GM18951 (cell line): ENCODE measurements around the gene TARS2.

ENCODE experiments used
- POLR2A ChIP-seq: IDR thresholded peaks from 4 replicates; pipeline ENCODE4 v1.6.1; 2011; ENCODE audit warnings: mild to moderate bottlenecking; ENCODE audit not compliant: insufficient read length, insufficient read depth; ENCODE audit errors: extremely low read depth
- in situ Hi-C: fragments of 300-500 bp; cut with MboI; formaldehyde crosslinking; loops from one replicate; pipeline ENCODE4 v1.12.0; 2022; ENCODE audit warnings: low sequenced_read_pairs, mixed read lengths, inconsistent platforms; ENCODE audit not compliant: unreplicated experiment

Gene TARS2

DNA sequence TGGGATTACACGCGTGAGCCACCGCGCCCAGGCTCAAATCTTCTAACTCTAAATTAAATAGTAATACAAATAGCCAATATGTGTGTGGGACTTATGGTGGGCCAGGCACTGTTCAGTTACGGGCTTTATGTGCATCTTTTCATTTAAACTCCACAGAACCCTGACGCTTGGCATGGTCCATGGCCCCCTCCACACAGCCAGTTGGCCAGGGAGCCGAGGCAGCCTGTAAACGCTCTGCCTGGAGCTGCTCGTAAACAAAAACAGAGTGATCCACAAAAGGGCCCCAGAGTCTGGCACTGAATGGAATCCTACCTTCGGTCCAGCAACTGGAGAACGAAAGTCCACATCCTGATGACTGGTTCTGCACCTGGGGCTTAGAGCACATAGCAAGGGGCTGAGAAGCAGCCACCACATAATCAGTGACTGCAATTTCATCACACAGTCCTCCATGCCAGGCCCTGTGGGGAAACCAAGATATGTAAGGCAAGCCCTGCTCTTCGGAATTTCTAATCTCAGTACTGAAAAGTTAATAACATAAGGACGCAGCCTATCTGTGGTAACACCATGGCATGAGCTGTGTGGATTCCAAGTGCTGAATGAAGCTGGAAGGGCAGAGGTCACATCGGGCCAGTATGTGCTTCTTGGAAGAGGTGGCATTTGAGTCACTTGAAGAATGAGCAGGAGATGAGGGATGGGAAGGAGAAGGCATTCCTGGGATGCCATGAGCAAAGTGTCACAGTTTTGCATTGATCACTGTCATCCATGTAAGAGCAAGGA lies 48.5 kb downstream of the TARS2 start:
- in situ Hi-C loops: no loop called here

DNA sequence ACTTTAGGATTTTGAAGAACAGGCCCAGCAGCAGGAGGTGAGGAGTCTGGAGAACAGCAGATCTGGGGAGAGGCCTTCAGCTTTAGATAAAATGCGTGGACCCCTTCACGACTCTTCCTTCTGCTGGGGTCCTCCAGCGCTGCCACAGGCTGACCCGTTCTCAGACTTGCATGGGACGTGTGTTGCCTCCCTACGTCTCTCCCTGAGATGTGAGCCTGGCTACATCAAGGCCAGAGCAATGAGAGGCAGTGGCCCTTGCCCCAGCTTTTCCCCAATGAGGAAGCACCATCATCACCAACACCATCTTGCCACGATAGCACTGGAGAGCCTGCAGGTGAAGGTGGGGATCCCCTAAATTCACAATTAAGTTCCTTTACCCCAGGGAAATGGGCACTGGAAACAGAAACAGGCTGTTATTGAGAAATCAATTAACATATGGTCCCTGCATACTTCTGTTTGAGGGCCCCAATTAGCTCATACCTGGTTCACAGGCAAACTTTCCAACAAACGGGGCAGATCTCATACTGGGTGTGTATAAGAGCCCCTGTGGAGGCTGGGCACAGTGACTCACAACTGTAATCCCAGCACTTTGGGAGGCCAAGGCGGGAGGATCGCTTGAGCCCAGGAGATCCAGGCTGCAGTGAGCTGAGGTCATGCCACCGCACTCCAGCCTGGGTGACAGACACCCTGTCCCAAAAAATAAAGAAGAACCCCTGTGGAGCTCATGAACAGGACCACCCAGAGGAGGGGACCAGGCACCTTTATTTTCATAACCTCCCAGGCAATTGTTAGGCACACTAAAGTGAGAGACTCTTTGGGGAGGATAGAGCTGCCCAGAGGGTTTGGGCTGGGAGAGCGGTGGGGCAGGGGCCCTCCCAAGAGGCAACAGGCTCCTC lies 49.9 kb downstream of the TARS2 start:
- no peak for TF ChIP-seq POLR2A
- in situ Hi-C loops: no loop called here

More for the DNA sequence above, 48.5 kb downstream of the TARS2 start:
- TF ChIP-seq POLR2A: no peak

DNA sequence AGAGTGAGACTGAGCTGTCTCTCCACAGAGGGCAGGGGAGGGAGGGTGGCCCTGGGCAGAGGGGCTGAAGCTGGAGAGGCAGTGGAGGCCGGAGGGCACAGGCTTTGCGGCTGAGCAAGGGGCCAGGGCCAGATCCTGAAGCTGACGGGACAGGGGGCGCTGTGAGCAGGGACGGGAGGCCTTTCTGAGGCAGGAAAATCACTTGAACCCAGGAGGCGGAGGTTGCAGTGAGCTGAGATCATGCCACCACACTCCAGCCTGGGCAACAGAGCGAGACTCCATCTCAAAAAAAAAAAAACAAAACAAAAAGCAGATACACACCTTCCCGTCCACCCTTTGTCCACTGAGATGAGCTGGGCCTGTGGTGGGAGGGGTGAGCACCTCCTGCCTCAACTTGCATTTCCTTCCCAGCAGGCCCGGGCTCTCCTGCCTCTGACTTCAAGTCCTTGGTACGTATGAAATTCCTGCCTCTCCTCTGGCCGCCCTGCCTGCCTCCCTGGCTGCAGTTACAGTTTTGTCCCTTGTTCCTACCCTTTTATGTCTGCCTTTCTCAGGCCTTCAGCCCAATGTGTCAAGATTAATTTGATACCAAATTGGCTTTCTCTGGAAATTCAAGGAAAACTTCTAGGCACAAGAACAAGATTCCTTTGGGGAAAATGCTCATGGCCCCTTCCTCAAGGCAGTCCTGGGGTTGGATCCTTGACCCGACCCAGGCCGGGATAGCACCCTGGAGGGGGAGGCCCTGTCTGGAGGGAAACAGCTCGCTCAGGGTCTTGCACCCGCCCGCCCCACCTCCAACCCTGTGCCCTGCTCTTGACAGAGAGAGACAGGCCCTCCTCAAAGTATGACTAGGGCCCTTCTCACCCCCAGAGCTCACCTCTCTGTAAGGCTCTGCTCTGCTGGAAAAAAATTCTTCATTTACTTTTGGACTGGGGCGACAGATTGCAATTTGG lies 50.8 kb downstream of the TARS2 start:
- in situ Hi-C loops: no loop called here
- no peak for TF ChIP-seq POLR2A

DNA sequence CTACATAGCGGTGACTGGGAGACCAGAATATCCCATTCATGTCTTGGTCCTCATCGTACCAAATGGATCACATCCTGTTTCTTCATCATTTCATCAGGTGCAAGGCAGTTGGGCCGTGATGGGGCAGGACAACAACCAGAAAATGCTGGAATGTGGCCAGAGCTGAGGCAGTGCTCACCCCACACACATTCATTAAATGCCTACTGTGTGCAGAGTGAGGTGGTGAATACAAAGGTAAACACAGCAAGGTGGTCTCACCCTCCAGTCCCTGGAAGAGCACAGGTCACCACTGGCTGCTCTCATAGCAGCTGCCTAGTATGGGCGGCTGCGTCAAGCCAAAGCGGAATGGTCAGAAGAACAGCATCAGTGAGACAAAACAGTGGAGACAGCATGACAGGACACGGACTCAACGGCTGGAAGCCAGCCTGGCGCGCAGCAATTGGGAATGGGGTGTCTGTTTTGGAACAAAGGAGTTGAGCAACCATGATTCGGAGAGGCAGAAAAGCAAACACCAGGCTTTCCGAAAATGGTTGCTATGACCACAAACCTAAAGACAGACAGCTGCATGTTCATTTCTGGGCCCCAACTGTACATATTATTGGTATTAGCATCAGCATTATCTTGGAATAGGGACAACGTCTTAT lies 56.4 kb downstream of the TARS2 start:
- TF ChIP-seq POLR2A: no peak
- in situ Hi-C loops: no loop called here

DNA sequence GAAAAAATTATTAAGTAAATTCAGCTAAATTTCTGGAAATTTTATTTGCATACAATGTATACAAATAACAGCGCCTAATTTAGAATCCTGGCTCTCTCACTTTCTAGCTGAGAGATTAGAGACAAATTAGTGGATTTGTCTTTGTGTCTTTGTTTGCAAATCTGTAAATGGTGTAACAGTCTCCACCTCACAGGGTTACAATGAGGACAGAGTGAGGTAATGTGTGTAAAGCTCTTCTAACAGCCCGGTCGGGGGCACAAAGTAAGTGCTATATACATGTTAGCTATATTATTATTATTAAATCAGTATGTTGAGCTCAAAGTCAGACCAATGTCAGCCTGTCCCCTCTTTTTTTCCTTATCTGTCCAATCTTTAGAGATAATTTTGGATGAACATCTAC lies 57.0 kb downstream of the TARS2 start:
- in situ Hi-C loops: no loop called here
- TF ChIP-seq POLR2A: no peak

DNA sequence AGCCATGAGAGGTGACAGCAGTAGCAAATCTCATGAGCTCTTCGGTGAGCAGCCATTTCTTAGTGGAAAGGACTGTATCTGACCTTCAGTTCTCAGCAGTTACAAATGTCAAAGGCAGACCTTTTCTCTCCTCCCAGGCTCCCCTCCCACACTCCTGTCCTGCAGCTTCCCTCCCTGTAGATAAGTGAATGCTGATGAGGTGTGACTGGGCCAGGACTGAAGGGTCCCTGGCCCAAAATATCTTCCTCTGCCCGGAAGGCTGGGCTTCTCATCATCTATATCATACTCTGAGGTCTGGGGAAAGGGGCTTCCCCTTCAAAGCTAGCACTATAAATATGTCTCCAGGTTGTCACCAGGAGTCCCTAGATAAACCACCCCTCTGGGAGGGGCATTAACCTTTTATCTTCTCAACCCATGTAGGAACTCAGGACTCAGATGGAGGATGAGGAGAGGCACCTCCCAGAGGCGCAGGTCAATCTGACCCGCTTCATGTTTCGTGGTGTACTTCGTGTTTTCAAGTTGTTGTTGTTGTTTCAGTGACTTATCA lies 58.3 kb downstream of the TARS2 start:
- in situ Hi-C loops: no loop called here
- TF ChIP-seq POLR2A: no peak

DNA sequence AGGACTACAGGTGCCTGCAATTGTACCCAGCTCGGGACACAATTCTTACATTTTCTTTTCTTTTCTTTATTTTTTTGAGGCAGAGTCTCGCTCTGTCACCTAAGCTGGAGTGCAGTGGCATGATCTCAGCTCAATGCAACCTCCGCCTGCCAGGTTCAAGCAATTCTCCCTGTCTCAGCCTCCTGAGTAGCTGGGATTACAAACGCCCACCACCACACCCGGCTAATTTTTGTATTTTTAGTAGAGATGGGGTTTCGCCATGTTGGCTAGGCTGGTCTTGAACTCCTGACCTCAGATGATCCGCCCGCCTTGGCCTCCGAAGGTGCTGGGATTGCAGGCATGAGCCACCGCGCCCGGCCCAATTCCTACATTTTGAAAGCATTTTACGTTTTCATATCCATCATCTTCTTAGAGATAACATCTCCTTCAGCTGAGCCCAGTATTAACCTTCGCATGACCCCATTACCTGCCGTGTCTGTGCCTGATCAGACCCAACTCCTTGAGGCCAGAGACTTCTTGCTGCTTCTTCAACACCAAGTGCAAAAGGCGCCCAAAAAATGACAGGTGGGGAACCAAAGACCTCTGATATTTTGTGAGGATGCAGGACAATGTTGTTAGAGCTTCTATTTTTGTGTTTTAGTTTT lies 59.2 kb downstream of the TARS2 start:
- in situ Hi-C loops: no loop called here
- no peak for TF ChIP-seq POLR2A

DNA sequence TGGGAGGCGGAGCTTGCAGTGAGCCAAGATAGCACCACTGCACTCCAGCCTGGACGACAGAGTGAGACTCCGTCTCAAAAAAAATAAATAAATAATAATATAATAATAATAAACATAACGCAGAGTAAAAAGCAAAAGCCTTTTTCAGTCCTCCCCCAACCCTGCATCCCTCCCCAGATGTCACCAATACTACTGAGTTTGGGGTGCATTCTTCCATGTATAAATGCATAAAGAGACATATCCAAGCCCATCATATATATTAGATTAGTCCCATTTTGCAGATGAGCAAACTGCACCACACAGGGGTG lies 61.1 kb downstream of the TARS2 start:
- TF ChIP-seq POLR2A: no peak
- in situ Hi-C loops: no loop called here

DNA sequence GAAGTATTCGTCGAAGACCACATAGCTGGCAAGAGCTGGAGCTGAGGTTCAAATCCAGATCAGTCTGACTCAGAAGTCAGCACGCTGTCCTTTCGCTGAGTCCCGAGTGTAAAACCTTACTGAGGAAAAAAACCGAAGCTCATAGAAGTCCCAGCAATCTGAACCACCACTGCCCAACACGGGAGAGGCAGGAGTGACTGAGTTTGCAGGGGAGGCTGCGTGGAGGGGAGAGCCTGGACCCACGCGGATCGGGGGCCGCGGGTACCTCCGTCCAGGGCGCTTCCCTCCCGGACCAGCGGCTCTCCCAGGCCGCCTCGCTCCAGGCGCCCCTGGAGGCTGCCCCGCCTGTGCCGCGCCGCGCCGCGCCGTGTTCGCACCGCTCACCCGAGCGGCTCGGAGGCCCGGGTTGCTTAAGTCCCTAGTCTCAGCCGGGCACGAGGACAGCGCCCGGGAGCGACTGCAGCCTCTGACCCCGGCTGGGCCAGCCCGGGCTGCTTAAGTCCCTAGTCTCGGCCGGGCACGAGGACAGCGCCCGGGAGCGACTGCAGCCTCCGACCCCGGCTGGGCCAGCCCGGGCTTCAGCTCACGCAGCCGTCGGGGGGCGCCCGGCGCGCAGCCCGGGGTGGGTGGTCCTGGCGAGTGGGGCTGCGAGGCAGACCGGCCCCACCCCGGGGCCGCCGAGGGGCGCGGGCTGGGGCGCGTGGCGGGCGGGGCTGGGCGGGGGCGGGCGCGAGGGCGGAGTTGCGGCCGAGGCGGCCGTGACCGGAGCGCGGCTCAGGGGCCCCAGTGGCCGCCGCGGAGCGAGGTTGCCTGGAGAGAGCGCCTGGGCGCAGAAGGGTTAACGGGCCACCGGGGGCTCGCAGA lies 61.6 kb downstream of the TARS2 start, which contains the start of gene ADAMTSL4:
TSS of gene ADAMTSL4 (plus strand) at position 777 of the 864 bp plus-strand sequence. CDS start 2,881 bp downstream, outside the sequence.
- no peak for TF ChIP-seq POLR2A
- in situ Hi-C loops: no loop called here

DNA sequence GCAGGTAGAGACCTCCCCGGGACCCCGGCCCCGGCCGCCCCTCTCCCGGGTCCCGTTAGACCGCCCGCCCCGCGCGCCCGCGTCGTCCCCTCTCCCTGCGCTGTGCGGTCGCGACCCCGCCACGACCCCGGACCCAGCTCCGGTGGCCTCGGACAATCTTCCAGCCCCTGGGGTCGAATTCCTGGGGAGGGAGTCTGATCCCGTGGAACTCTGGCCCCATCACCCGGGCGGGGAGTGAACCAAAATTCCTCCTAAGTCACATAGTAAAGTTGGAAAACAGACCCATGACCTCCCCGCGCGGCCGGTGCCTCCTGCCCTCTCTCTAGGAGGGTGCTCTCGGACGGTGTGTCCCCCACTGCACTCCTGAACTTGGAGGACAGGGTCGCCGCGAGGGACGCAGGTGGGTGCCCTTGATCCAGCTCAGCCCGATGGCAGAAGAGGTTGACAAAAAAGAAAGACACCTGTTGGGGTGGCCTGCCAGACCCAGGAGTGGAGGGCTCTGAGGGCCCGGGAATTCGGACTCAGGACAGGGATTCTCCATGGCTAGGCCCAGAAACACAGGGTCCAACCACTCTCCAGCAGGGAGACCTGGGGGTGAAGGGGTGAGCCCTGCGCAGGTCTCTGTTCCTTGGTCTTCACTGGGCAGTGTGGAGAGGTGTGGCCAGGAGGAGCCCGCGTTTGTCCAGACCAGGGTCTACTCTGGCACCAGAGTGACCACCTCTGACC lies 62.4 kb downstream of the TARS2 start:
- in situ Hi-C loops: no loop called here

More for the DNA sequence above, 62.4 kb downstream of the TARS2 start:
- no peak for TF ChIP-seq POLR2A
